A549 (cell line): Measurements from ENCODE around the gene HEPHL1. TPM values are rescaled to one million over a fixed set of nuclear protein-coding genes. Genes with fewer than 3 reads are reported as not detected.

Experiments
- ATAC-seq, 2 experiments: fragments of 200-7000 bp in 1 of 2; fragments of >200 bp in 1 of 2; cut with Nextera tagmentation in 1 of 2; cut with Tn5 transposase in 1 of 2; 3 replicates each; pipeline versions ENCODE4 v1.8.0 to v1.9.1; 2018 to 2020; ENCODE audit warnings: mild to moderate bottlenecking in 1 of 2, moderate library complexity in 1 of 2
- CTCF ChIA-PET: fragments of 300-600 bp; sonication (Branson Sonifier 250); formaldehyde crosslinking; extraction: SDS; loops from one replicate; lab custom pipeline; 2021; ENCODE audit warnings: antibody characterized with exemption, inconsistent platforms; lab: Yijun Ruan, JAX
- POLR2A ChIA-PET: fragments of 350-600 bp; formaldehyde crosslinking; extraction: SDS; loops from one replicate; lab custom pipeline; 2021; ENCODE audit warnings: antibody characterized with exemption, inconsistent platforms; lab: Yijun Ruan, JAX
- DNase-seq, 2 experiments: peaks; one replicate each; pipeline versions ENCODE4 v3.0.0 to v3.0.0-alpha.2; 2011 to 2016; ENCODE audit warnings: low read depth in 1 of 2, low spot score in 1 of 2
- FAIRE-seq: peaks from 2 replicates; lab custom pipeline; 2011; peaks lifted over from hg19 to GRCh38; lab: Jason Lieb, UNC
- H3K27ac ChIP-seq, 2 experiments: fragments of >200 bp; sonication (Bioruptor Twin); formaldehyde crosslinking; 3 replicates each; pipeline ENCODE4 v1.5.1; 2016 to 2017
- H3K4me1 ChIP-seq: fragments of >200 bp; sonication (Bioruptor Twin); formaldehyde crosslinking; 3 replicates; pipeline ENCODE4 v1.6.1; 2016
- H3K4me2 ChIP-seq: fragments of >200 bp; sonication (Bioruptor Twin); formaldehyde crosslinking; 3 replicates; pipeline ENCODE4 v1.6.1; 2016
- H3K4me3 ChIP-seq: fragments of >200 bp; sonication (Bioruptor Twin); formaldehyde crosslinking; 3 replicates; pipeline ENCODE4 v1.5.1; 2016
- H3K9me3 ChIP-seq: fragments of >200 bp; sonication (Bioruptor Twin); formaldehyde crosslinking; 3 replicates; pipeline ENCODE4 v1.6.1; 2016
- CBX2 ChIP-seq: fragments of 200-600 bp; sonication (generic); IDR thresholded peaks from 2 replicates; pipeline ENCODE4 v1.6.1; 2016; ENCODE audit warnings: low read depth, mild to moderate bottlenecking, borderline replicate concordance
- CEBPB ChIP-seq, 2 experiments: fragments of >200 bp in 1 of 2; sonication (Bioruptor Twin) in 1 of 2; formaldehyde crosslinking in 1 of 2; IDR thresholded peaks; 2 replicates each; pipeline ENCODE4 v1.6.1; 2012 to 2016
- EHF ChIP-seq: fragments of 250-450 bp; sonication (Bioruptor Pico); IDR thresholded peaks from 2 replicates; pipeline ENCODE4 v1.5.0; 2020; ENCODE audit warnings: mild to moderate bottlenecking
- FOSB ChIP-seq: fragments of 250-450 bp; sonication (Bioruptor Pico); IDR thresholded peaks from 2 replicates; pipeline ENCODE4 v1.5.0; 2020; ENCODE audit warnings: mild to moderate bottlenecking, moderate library complexity
- FOSL2 ChIP-seq, 2 experiments: fragments of 450-650 bp in 1 of 2; fragments of >200 bp in 1 of 2; sonication (Bioruptor Twin) in 1 of 2; formaldehyde crosslinking; IDR thresholded peaks; 2 replicates each; pipeline versions ENCODE4 v1.5.0 to v1.6.1; 2016 to 2020; ENCODE audit warnings: mild to moderate bottlenecking in 1 of 2, moderate library complexity in 1 of 2
- HEYL ChIP-seq: fragments of 250-450 bp; sonication (Bioruptor Pico); IDR thresholded peaks from 2 replicates; pipeline ENCODE4 v1.8.0; 2021; ENCODE audit warnings: mild to moderate bottlenecking, moderate library complexity
- JUN ChIP-seq, 2 experiments: fragments of >200 bp; sonication (Bioruptor Twin); formaldehyde crosslinking; IDR thresholded peaks; 2 replicates in 1 of 2; 3 replicates in 1 of 2; pipeline ENCODE4 v1.6.1; 2016 to 2017
- JUNB ChIP-seq: fragments of >200 bp; sonication (Bioruptor Twin); formaldehyde crosslinking; IDR thresholded peaks from 2 replicates; pipeline ENCODE4 v1.6.1; 2016
- MAZ ChIP-seq: fragments of 150-350 bp; IDR thresholded peaks from 2 replicates; pipeline ENCODE4 v1.6.1; 2014; ENCODE audit warnings: antibody characterized with exemption, low read depth, low read length, borderline replicate concordance
- NPAS2 ChIP-seq: fragments of 250-450 bp; sonication (Bioruptor Pico); IDR thresholded peaks from 2 replicates; pipeline ENCODE4 v1.8.0; 2022; ENCODE audit warnings: mild to moderate bottlenecking, moderate library complexity, borderline replicate concordance
- PHF8 ChIP-seq: fragments of 200-600 bp; sonication (generic); IDR thresholded peaks from 2 replicates; pipeline ENCODE4 v1.6.1; 2016; ENCODE audit warnings: low read depth, mild to moderate bottlenecking, antibody characterized with exemption, moderate library complexity, borderline replicate concordance
- POLR2A ChIP-seq: IDR thresholded peaks from 2 replicates; pipeline ENCODE4 v1.6.1; 2012; ENCODE audit warnings: mild to moderate bottlenecking, low read length
- RARB ChIP-seq: fragments of 250-450 bp; sonication (Bioruptor Pico); IDR thresholded peaks from 2 replicates; pipeline ENCODE4 v1.8.0; 2021; ENCODE audit warnings: mild to moderate bottlenecking, moderate library complexity
- WGBS: methylation state at CpG from one replicate; pipeline ENCODE4 v1.1.6; 2017; ENCODE audit errors: missing lambda C conversion rate; 5-methylcytosine and 5-hydroxymethylcytosine counted together
- polyA plus RNA-seq, 4 experiments: library from polyadenylated mRNA; depleted of rRNA in 3 of 4; stranded (reverse); fragments of >200 nt; fragmentation: RNase III in 1 of 4; extraction: RNeasy Plus Mini Kit Qiagen cat#74134 plus additional on column Dnase treatment in 1 of 4; gene quantifications; 2 replicates in 3 of 4; 3 replicates in 1 of 4; pipeline ENCODE4 v1.2.3, GENCODE V29; 2011 to 2017
- TF ChIP-seq, protein P1 (sequence below): fragments of >200 bp; sonication (Bioruptor Twin); formaldehyde crosslinking; IDR thresholded peaks from 3 replicates; pipeline ENCODE4 v1.6.1; 2016
- TF ChIP-seq, protein P2 (sequence below): fragments of 250-450 bp; sonication (Bioruptor Pico); IDR thresholded peaks from 2 replicates; pipeline ENCODE4 v1.5.0; 2021; ENCODE audit warnings: mild to moderate bottlenecking, moderate library complexity, borderline replicate concordance
- TF ChIP-seq, protein P3 (sequence below): IDR thresholded peaks from 2 replicates; pipeline ENCODE4 v1.6.1; 2012
- TF ChIP-seq, protein P4 (sequence below): IDR thresholded peaks from 2 replicates; pipeline ENCODE4 v1.6.1; 2012

The HEPHL1 gene
- polyA plus RNA-seq, 2 of the 4 experiments (the other 2 are of a cell fraction) = not detected

DNA sequence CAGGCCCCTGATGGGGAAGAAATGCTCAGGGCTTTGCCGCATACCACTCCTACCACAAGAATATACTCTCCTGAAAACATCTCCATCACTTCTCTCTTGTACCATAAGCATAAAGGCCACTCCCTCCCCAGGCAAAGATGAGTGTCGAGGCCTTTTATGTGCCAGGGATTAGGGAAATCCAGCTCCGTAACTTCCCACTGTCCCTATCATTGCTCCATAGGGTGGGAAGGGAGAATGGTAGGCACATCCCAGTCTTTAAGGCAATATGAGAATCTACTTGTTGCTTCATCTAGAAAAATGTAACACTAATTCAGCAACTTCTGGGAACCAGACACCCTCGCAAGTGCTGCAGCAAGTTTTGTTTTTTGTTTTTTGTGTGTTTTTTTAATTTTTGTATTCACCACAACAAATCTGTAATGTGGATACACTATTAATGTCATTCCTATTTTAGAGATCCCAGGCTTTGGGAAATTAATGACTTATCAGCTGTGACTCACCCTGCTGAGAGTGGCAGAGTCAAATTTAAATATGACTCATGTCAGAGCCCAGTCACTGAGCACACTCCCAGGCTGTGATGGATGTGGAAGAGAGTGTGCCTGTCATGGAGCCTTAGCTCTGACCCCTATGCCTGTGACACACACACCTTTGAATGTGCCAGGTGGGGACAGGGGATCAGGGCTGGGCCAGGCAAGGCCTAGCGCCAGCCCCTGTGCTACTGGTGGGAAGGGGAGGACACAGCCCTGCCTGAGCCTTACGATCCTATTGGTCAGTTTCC lies 130.9 kb downstream of the HEPHL1 start:
- FAIRE-seq (no peak), ATAC-seq (peak; percentile 96 to 97), DNase-seq (peak; percentile 62 to 84)
- no peaks in the 10 kb centered on the region for H3K9me3 ChIP-seq
- H3K4me2 ChIP-seq = peak overlapping the region; percentile 63
- ChIA-PET POLR2A (interaction anchor here (0.7 to 1.3 kb wide), 2 partner anchors 23 to 411 kb away, joined by 3 to 6 read pairs; partner anchors contain the start of genes C11orf54, PANX1 and TAF1D), CTCF (no interaction called here)
- WGBS = 65% methylated on average over 5 of the region's 6 CpGs
- peaks cover 66% of the 10 kb centered on the region for H3K4me1 ChIP-seq
- H3K27ac ChIP-seq = peak overlapping the region; percentile 55 to 69; a peak in 4 of 6 replicates
- TF ChIP-seq CEBPB (IDR thresholded peaks at IDR 0.05) (0 out of 4 replicates have a peak, but pooled peaks of 1 of the 2 experiments have one; percentile 17), JUNB (peak; percentile 47; the same call in 1 of the 2 replicates), RARB (CRISPR knock-in tag) (no peak), FOSL2 (IDR thresholded peaks at IDR 0.05) (peak; percentile 80), FOSL2 (CRISPR knock-in tag; IDR thresholded peaks at IDR 0.05) (peak; percentile 95)
- no peak overlapping the region for H3K4me3 ChIP-seq

DNA sequence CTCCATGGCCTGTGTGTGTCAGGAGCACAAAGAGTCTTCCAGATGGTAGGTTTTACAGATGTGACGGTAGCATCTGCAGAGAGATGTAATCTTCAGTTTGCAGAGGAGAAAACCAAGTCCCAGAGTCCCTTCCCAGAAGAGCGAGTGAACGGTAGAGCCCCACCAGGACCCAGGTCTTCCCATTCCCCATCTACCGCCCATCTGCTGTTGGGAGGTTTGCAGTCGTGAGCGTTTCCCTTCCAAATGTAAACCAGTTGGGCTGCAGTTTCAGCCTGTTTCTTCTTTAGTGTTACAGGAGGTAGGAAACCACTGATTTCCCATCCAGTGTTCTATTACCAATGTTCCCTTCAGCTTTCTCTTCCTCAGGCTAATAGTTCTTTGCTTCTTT lies 131.5 kb downstream of the HEPHL1 start:
- POLR2A ChIA-PET = interaction anchor here (0.7 to 1.3 kb wide), 2 partner anchors 24 to 411 kb away, joined by 3 to 6 read pairs; partner anchors contain the start of genes C11orf54, PANX1 and TAF1D
- DNase-seq = no peak
- H3K4me3 ChIP-seq = no peak overlapping the region
- TF ChIP-seq, protein P1, sequence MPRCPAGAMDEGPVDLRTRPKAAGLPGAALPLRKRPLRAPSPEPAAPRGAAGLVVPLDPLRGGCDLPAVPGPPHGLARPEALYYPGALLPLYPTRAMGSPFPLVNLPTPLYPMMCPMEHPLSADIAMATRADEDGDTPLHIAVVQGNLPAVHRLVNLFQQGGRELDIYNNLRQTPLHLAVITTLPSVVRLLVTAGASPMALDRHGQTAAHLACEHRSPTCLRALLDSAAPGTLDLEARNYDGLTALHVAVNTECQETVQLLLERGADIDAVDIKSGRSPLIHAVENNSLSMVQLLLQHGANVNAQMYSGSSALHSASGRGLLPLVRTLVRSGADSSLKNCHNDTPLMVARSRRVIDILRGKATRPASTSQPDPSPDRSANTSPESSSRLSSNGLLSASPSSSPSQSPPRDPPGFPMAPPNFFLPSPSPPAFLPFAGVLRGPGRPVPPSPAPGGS = no peak
- TF ChIP-seq FOSB (no peak), MAZ (no peak), CEBPB (IDR thresholded peaks at IDR 0.05) (no peak), EHF (CRISPR knock-in tag) (no peak), JUN (IDR thresholded peaks at IDR 0.05) (no peak), NPAS2 (CRISPR knock-in tag) (no peak)
- TF ChIP-seq, protein P2, sequence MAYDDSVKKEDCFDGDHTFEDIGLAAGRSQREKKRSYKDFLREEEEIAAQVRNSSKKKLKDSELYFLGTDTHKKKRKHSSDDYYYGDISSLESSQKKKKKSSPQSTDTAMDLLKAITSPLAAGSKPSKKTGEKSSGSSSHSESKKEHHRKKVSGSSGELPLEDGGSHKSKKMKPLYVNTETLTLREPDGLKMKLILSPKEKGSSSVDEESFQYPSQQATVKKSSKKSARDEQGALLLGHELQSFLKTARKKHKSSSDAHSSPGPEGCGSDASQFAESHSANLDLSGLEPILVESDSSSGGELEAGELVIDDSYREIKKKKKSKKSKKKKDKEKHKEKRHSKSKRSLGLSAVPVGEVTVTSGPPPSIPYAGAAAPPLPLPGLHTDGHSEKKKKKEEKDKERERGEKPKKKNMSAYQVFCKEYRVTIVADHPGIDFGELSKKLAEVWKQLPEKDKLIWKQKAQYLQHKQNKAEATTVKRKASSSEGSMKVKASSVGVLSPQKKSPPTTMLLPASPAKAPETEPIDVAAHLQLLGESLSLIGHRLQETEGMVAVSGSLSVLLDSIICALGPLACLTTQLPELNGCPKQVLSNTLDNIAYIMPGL (CRISPR knock-in tag) = no peak
- TF ChIP-seq, protein P3, sequence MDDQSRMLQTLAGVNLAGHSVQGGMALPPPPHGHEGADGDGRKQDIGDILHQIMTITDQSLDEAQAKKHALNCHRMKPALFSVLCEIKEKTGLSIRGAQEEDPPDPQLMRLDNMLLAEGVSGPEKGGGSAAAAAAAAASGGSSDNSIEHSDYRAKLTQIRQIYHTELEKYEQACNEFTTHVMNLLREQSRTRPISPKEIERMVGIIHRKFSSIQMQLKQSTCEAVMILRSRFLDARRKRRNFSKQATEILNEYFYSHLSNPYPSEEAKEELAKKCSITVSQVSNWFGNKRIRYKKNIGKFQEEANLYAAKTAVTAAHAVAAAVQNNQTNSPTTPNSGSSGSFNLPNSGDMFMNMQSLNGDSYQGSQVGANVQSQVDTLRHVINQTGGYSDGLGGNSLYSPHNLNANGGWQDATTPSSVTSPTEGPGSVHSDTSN = no peak
- TF ChIP-seq, all 56 proteins: peak for 0
- Histone ChIP-seq H3K27ac (peak overlapping the region; percentile 18 to 69; a peak in 4 of 6 replicates), H3K9me3 (no peaks in the 10 kb centered on the region), H3K4me1 (peaks cover 66% of the 10 kb centered on the region), H3K4me2 (peak overlapping the region; percentile 63)
- no peak for FAIRE-seq
- ATAC-seq = no peak
- 94% methylated on average over 5 of the region's 6 CpGs for WGBS
- CTCF ChIA-PET = interaction anchor here (1.2 kb wide), 1 partner anchor 18 kb away, joined by 3 read pairs; no protein-coding TSS in a partner anchor

DNA sequence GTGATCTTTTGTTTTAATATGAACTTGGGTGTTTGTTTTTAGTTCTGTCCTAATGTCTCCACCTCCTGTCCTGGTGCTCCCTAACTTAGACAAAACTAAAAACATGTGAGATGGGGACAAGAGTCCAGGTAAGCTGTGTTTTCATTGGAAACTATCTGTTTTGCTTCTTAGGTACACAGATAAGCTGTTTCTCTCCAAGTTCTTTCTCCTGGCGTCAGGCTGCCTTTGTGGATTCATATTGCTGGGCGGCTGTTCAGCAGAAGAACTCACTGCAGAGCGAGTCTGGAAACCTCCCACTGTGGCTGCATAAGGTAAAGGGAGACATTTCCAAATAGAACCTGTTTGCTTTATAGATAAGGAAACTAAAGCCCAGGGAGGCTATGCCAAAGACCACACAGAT lies 132.2 kb downstream of the HEPHL1 start:
- TF ChIP-seq CBX2 (no peak), FOSB (no peak), CEBPB (IDR thresholded peaks at IDR 0.05) (no peak), PHF8 (no peak), POLR2A (no peak), HEYL (CRISPR knock-in tag) (no peak), RARB (CRISPR knock-in tag) (no peak)
- TF ChIP-seq, protein P4, sequence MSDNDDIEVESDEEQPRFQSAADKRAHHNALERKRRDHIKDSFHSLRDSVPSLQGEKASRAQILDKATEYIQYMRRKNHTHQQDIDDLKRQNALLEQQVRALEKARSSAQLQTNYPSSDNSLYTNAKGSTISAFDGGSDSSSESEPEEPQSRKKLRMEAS = no peak
- Histone ChIP-seq H3K27ac (no peak overlapping the region; a peak in 1 of 6 replicates), H3K4me1 (peaks cover 61% of the 10 kb centered on the region), H3K4me2 (no peak overlapping the region), H3K4me3 (no peak overlapping the region), H3K9me3 (no peaks in the 10 kb centered on the region)
- WGBS = 92% methylated on average over 3 of the region's 3 CpGs
- ChIA-PET CTCF (interaction anchor here (1.1 to 1.2 kb wide), 2 partner anchors 18 to 231 kb away, joined by 3 read pairs; no protein-coding TSS in a partner anchor), POLR2A (no interaction called here)
- no peak for FAIRE-seq
- DNase-seq = no peak
- ATAC-seq = no peak
